ENCODE measurements around the gene APOOL.
"Not testable (repeated sequence)": the region's sequence is repeated elsewhere in the genome, so short reads cannot be mapped to it uniquely, and the experiment has no call there.

Gene APOOL

DNA sequence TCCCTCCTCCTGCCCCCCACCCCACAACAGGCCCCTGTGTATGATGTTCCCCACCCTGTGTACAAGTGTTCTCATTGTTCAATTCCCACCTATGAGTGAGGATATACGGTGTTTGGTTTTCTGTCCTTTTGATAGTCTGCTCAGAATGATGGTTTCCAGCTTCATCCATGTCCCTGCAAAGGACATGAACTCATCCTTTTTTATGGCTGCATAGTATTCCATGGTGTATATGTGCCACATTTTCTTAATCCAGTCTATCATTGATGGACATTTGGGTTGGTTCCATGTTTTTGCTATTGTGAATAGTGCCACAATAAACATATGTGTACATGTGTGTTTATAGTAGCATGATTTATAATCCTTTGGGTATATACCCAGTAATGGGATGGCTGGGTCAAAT is 73.6 kb downstream of the APOOL start:
- in situ Hi-C loops (cut with HindIII; ENCODE audit: low sequenced_read_pairs): not testable (repeated sequence)

- in situ Hi-C loops (cut with HindIII; ENCODE audit: low sequenced_read_pairs): no loop called here
Observed at GRCh38 chrX:85084770-85085393, 81.2 kb downstream of the APOOL start.

GRCh38 chrX:85089321-85089840 is 85.7 kb downstream of the APOOL start:
- in situ Hi-C loops (cut with HindIII; ENCODE audit: low sequenced_read_pairs): no loop called here

DNA sequence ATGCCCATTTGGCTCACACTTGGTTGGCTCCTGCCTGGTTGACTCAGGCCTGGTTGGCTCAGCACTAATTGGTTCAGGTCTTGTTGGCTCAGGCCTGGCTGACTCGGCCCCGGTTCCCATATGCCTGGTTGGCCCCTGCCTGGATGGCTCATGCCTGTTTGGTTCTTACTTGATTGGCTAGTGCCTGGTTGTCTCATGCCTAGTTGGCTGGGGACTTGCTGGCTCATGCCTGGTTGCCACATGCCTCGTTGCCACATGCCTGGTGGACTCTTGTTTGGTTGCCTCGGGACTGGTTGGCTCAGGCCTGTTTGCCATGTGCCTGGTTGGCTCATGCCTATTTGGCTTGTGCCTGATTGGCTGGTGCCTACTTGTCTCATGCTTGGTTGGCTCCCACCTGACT is 103.7 kb downstream of the APOOL start:
- in situ Hi-C loops (cut with HindIII; ENCODE audit: low sequenced_read_pairs): no loop called here

GRCh38 chrX:85108165-85108564 is 104.5 kb downstream of the APOOL start:
- in situ Hi-C loops (cut with HindIII; ENCODE audit: low sequenced_read_pairs): no loop called here

GRCh38 chrX:85109235-85109634 is 105.6 kb downstream of the APOOL start:
- in situ Hi-C loops (cut with HindIII; ENCODE audit: low sequenced_read_pairs): no loop called here

DNA sequence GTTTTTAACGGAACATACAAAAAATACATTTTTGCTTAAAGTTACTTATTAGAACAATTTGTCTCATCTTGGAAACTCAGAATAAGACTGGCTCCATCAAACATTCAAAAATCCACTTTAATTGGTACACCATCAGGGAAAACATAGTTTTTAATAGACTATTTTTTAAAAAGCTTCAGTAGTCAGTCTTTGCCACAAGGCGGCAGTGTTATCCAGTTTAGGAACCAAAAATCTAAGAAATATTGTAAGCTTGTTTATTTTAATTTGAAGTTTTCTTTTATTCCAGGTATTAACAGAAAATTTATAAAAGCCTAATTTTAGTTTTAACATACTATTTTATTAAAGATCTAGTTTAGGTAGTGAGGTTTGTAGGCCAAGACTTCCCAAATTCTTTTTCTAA is 107.7 kb downstream of the APOOL start:
- in situ Hi-C loops (cut with HindIII; ENCODE audit: low sequenced_read_pairs): no loop called here

DNA sequence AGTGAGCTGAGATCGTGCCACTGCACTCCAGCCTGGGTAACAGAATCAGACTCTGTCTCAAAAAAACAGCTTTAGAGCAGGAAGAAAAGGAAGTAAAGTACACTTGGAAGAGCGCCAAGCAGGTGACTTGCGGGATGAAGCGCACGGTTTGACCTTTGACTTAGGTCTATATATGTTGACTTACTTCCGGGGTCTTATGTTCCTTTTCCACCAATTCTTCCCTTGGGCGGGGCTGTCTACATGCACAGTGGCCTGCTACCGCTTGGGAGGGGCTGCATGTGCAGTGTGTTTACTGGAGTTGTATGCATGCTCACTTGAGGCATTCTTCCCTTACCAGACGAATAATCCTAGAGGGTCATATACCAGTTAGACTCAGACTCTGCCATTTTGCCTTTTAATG is 108.6 kb downstream of the APOOL start:
- in situ Hi-C loops (cut with HindIII; ENCODE audit: low sequenced_read_pairs): no loop called here

GRCh38 chrX:85113746-85114145 is 110.1 kb downstream of the APOOL start:
- in situ Hi-C loops (cut with HindIII; ENCODE audit: low sequenced_read_pairs): no loop called here

DNA sequence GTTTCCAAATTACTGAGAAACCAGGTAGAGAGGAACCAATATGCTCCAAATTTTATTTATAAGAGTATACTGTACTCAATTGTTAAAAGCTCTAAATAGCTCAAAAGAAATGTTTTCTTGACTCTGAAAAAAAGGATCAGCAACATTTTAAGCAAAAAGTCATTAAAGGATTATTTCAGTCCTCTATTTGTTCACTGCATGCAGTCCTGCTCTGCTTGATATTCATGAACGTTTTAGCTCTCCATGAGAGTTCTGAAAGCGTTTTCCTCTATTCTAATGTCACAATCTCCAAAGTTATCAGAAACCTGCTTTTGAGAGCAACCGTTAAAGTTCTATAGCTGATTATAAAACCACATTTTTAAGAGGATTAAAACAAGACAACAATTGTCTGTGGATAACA is 110.5 kb downstream of the APOOL start:
- in situ Hi-C loops (cut with HindIII; ENCODE audit: low sequenced_read_pairs): no loop called here

GRCh38 chrX:85114776-85115175 is 111.1 kb downstream of the APOOL start:
- in situ Hi-C loops (cut with HindIII; ENCODE audit: low sequenced_read_pairs): no loop called here

GRCh38 chrX:85115252-85115651 is 111.6 kb downstream of the APOOL start:
- in situ Hi-C loops (cut with HindIII; ENCODE audit: low sequenced_read_pairs): no loop called here

DNA sequence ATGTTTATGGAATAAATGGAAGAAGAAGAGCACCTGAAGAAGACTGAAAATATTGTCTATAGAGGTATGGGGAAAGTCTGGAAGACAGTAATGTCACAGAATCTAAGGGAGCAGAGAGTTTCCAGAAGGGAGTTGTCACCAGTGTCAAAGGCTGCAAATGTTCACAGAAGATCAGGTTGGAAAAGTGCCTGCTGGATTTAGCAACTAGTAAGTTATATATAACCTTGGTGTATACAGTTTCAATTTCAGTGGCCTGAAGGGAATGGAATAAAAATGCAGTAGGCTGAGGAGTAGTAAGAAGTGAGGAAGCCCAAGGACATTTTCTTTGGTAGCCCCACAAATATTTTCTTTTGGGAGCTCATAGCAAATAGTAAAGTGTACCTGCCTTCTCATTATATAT is 132.7 kb downstream of the APOOL start:
- in situ Hi-C loops (cut with HindIII; ENCODE audit: low sequenced_read_pairs): no loop called here

DNA sequence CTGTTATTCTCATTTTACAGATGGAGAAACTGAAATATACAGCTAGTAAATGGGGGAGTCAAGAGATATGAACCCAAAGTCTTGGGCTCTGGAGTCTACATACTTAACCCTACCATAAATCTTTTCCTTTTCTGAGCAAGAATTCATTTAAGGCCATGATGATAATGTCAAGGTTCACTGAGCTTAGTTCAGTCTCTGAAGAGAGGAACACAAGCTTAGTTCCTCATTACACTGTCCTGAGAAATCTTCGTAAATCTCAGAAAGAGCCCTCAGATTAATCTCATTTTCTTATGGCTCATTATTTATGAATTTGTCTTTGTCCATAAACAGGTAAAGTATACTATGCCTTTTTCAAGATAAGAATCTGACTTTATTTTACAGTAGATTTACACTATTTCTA is 135.7 kb downstream of the APOOL start:
- in situ Hi-C loops (cut with HindIII; ENCODE audit: low sequenced_read_pairs): no loop called here

DNA sequence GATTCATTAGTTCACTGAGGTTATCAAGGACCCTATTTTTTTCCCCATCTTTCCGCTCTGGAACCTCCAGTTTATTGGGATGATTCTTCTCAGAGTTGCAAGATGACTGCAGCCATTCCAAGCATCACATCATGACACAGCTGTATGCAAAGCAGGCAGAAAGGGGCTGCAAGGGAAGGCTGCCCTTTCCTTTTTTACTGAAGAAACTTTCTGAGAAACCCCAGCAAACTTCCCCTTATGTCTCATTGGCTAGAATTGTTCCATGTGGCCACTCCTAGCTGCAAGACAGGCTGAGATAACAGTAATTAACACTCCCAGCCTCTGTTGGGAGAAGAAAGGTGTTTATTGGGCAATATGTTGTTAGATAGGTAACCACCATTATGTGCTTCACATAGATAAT is 137.3 kb downstream of the APOOL start:
- in situ Hi-C loops (cut with HindIII; ENCODE audit: low sequenced_read_pairs): no loop called here

Data from endothelial cell of hepatic sinusoid (primary cell).